AG04450 (cell line): ENCODE results near the gene NAGA. TPM values are rescaled to one million over a fixed set of nuclear protein-coding genes. Genes with fewer than 3 reads are reported as not detected.

Experiments
- CTCF ChIA-PET: fragments of 300-600, 350-600 bp; formaldehyde crosslinking; extraction: SDS; loops from one replicate; lab custom pipeline; 2022; ENCODE audit warnings: antibody characterized with exemption, inconsistent platforms; lab: Charles Lee
- POLR2A ChIA-PET: fragments of 350-600 bp; formaldehyde crosslinking; extraction: SDS; loops from one replicate; lab custom pipeline; 2021; ENCODE audit warnings: antibody characterized with exemption, inconsistent platforms; lab: Yijun Ruan, JAX
- DNase-seq: peaks from one replicate; pipeline ENCODE4 v3.0.0-alpha.2; 2011; ENCODE audit warnings: low read depth, low spot score
- H3K27ac ChIP-seq: one replicate; pipeline ENCODE4 v1.5.1; 2012; ENCODE audit warnings: low read depth, low read length, control low read depth
- H3K27me3 ChIP-seq: one replicate; pipeline ENCODE4 v1.6.0; 2012; ENCODE audit warnings: low read length; ENCODE audit not compliant: control insufficient read depth, insufficient read depth
- H3K4me3 ChIP-seq: 2 replicates; pipeline ENCODE4 v1.5.1; 2011; ENCODE audit warnings: mild to moderate bottlenecking, low read depth, low read length, control low read depth
- H3K9me3 ChIP-seq: 2 replicates; pipeline ENCODE4 v1.5.1; 2012; ENCODE audit warnings: low read length; ENCODE audit not compliant: control insufficient read depth, insufficient read depth
- CTCF ChIP-seq: IDR thresholded peaks from 2 replicates; pipeline ENCODE4 v1.5.1; 2011; ENCODE audit warnings: low read depth, low read length, control low read depth, inconsistent platforms
- polyA plus RNA-seq: library from polyadenylated mRNA; depleted of rRNA; stranded (reverse); fragments of >200 nt; gene quantifications from 2 replicates; pipeline ENCODE4 v1.2.3, GENCODE V29; 2011

The NAGA gene
- polyA plus RNA-seq, 1 experiment = 35.2 TPM

GRCh38 chr22:42035256-42035655 lies 35.4 kb downstream of the NAGA start:
- Histone ChIP-seq H3K27ac (no peak overlapping the region), H3K9me3 (peaks cover 16% of the 10 kb centered on the region), H3K4me3 (no peak overlapping the region), H3K27me3 (peaks cover 3% of the 10 kb centered on the region)
- POLR2A ChIA-PET = no interaction called here
- DNase-seq = no peak
- TF ChIP-seq CTCF = no peak
- CTCF ChIA-PET = no interaction called here

DNA sequence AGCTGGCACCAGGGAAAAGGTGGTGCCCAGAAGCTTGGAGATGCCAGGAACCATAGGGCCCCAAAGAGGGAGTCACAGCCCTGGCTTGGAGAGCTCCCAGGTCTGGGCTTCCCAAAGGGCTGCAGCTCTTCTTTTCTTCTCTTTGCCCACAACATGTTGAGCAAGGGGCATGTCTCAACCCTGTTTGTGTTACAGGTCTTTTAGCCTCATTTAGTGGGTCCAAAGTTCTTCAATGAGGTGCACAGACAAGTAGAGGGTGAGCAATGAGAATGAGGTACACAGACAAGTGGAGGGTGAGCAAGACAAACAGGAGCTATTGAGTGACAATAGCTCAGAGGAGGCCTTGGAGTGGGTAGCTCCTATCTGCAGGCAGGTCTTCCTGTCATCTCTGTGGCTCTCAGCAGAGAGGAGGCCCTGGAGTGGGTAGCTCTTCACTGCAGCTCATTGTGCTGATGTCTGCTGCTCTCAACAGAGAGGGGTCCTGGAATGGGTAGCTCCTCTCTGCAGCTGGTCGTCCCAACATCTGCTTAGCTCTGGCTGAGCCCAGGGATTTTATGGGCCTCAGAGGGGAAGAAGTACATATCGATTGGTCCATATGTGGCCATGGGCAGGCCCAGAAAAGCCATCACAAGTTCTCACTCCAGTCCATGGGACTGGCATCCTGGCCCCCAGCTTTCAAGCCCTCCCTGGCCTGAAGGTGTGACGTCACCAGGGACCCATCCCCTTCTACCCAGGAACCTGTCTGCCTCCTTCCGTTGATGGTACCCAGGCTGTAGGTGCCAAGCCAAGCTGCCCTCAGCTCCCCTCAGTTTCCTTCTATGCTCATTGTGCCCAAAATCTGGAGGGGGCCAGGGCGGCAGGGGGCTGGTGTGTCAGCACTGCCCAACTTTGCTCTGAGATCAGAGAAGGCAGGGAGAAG lies 37.1 kb downstream of the NAGA start:
- H3K27me3 ChIP-seq = peaks cover 6% of the 10 kb centered on the region
- CTCF ChIA-PET = interaction anchor here (0.6 kb wide), 1 partner anchor 440 kb away, joined by 3 read pairs; no protein-coding TSS in a partner anchor

DNA sequence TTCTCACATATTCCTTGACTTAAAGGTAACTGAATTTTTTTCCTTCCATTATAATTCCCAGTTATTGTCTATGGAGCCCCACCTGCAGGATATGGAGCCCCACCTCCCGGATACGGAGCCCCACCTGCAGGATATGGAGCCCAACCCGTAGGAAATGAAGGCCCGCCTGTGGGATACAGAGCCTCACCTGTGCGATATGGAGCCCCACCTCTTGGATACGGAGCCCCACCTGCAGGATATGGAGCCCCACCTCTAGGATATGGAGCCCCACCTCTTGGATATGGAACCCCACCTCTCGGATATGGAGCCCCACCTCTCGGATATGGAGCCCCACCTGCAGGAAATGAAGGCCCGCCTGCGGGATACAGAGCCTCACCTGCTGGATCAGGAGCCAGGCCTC lies 43.9 kb downstream of the NAGA start:
- no peak overlapping the region for H3K4me3 ChIP-seq
- ChIA-PET CTCF (no interaction called here), POLR2A (no interaction called here)
- H3K27ac ChIP-seq = no peak overlapping the region
- H3K9me3 ChIP-seq = no peaks in the 10 kb centered on the region
- H3K27me3 ChIP-seq = peaks cover 12% of the 10 kb centered on the region
- no peak for DNase-seq
- no peak for TF ChIP-seq CTCF

More for the DNA sequence above, 37.1 kb downstream of the NAGA start:
- H3K4me3 ChIP-seq = no peak overlapping the region
- TF ChIP-seq CTCF = no peak
- DNase-seq = no peak
- H3K9me3 ChIP-seq = peaks cover 16% of the 10 kb centered on the region
- H3K27ac ChIP-seq = no peak overlapping the region
- POLR2A ChIA-PET = no interaction called here

GRCh38 chr22:42025421-42025820 lies 45.2 kb downstream of the NAGA start:
- Histone ChIP-seq H3K4me3 (no peak overlapping the region), H3K27ac (no peak overlapping the region), H3K27me3 (peaks cover 12% of the 10 kb centered on the region), H3K9me3 (no peaks in the 10 kb centered on the region)
- ChIA-PET CTCF (no interaction called here), POLR2A (interaction anchor here (0.6 kb wide), 1 partner anchor 21 kb away, joined by 6 read pairs; no protein-coding TSS in a partner anchor)
- no peak for DNase-seq
- TF ChIP-seq CTCF = no peak

GRCh38 chr22:42022162-42022847 lies 48.3 kb downstream of the NAGA start:
- H3K4me3 ChIP-seq = no peak overlapping the region
- H3K27ac ChIP-seq = no peak overlapping the region
- H3K27me3 ChIP-seq = peaks cover 18% of the 10 kb centered on the region
- no peak for TF ChIP-seq CTCF
- POLR2A ChIA-PET = no interaction called here
- CTCF ChIA-PET = no interaction called here
- no peaks in the 10 kb centered on the region for H3K9me3 ChIP-seq
- DNase-seq = no peak
